Neural cell (in vitro differentiated cells): ENCODE results near the gene AKR1B15.

Source experiments
- EP300 ChIP-seq: fragments of 450-650 bp; conservative IDR thresholded peaks from 2 replicates; pipeline ENCODE4 v1.6.1; 2014; ENCODE audit warnings: antibody characterized with exemption, mild to moderate bottlenecking, moderate library complexity; ENCODE audit not compliant: poor library complexity, severe bottlenecking
- EZH2 ChIP-seq: fragments of 200-600, 300-800 bp; shearing (Covaris generic), sonication (generic); IDR thresholded peaks from 2 replicates; pipeline ENCODE4 v1.6.1; 2014; ENCODE audit warnings: antibody characterized with exemption, low read length, borderline replicate concordance, mild to moderate bottlenecking; ENCODE audit not compliant: insufficient read depth, poor library complexity, severe bottlenecking
- MXI1 ChIP-seq: fragments of 450-650 bp; conservative IDR thresholded peaks from 2 replicates; pipeline ENCODE4 v1.6.1; 2014; ENCODE audit warnings: antibody characterized with exemption, mild to moderate bottlenecking; ENCODE audit not compliant: poor library complexity, severe bottlenecking
- POLR2AphosphoS5 ChIP-seq: IDR thresholded peaks from 2 replicates; pipeline ENCODE4 v1.6.1; 2012
- RAD21 ChIP-seq: fragments of 450-650 bp; conservative IDR thresholded peaks from 2 replicates; pipeline ENCODE4 v1.6.1; 2014; ENCODE audit warnings: antibody characterized with exemption, mild to moderate bottlenecking, moderate library complexity
- SMC3 ChIP-seq: fragments of 450-650 bp; conservative IDR thresholded peaks from 2 replicates; pipeline ENCODE4 v1.6.1; 2014; ENCODE audit warnings: antibody characterized with exemption, mild to moderate bottlenecking, moderate library complexity; ENCODE audit not compliant: poor library complexity
- TAF1 ChIP-seq: IDR thresholded peaks from 2 replicates; pipeline ENCODE4 v1.6.1; 2012; ENCODE audit warnings: low read depth
- TF ChIP-seq, protein P1 (sequence below): fragments of 450-650 bp; IDR thresholded peaks from 2 replicates; pipeline ENCODE4 v1.5.1; 2014; ENCODE audit warnings: antibody characterized with exemption, mild to moderate bottlenecking, moderate library complexity; ENCODE audit not compliant: poor library complexity, severe bottlenecking
- TF ChIP-seq, protein P2 (sequence below): IDR thresholded peaks from 2 replicates; pipeline ENCODE4 v1.6.1; 2012; ENCODE audit warnings: borderline replicate concordance

DNA sequence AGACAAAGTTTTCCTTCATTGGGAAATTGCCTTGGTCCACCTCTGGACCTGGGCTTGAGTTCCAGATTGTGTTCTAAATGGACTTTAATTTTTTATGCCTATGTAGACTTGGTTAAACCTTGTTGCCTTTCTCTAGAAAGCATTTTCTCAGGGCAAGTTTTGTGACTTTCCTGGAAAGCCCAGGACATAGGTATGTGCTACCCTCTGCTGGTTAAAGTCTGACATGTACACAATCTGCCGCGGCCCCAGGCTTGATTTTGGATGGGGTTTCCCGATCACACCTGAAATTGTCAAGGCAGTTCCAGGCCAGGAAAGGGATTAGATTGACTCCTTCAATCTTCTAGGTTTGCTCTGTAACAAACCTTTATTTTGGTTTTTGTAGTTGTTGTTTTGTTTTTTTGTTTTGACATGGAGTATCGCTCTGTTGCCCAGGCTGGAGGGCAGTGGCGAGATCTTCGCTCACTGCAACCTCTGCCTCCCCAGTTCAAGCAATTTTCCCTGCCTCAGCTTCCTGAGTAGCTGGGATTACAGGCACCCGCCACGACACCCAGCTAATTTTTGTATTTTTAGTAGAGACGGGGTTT, 35.6 kb upstream of the AKR1B15 start:
- TF ChIP-seq, protein P1, sequence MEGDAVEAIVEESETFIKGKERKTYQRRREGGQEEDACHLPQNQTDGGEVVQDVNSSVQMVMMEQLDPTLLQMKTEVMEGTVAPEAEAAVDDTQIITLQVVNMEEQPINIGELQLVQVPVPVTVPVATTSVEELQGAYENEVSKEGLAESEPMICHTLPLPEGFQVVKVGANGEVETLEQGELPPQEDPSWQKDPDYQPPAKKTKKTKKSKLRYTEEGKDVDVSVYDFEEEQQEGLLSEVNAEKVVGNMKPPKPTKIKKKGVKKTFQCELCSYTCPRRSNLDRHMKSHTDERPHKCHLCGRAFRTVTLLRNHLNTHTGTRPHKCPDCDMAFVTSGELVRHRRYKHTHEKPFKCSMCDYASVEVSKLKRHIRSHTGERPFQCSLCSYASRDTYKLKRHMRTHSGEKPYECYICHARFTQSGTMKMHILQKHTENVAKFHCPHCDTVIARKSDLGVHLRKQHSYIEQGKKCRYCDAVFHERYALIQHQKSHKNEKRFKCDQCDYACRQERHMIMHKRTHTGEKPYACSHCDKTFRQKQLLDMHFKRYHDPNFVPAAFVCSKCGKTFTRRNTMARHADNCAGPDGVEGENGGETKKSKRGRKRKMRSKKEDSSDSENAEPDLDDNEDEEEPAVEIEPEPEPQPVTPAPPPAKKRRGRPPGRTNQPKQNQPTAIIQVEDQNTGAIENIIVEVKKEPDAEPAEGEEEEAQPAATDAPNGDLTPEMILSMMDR = peak; percentile 58
- TF ChIP-seq POLR2AphosphoS5 (no peak), EZH2 (no peak), MXI1 (no peak), EP300 (no peak), TAF1 (no peak), SMC3 (peak; percentile 71), RAD21 (peak; percentile 68)
- TF ChIP-seq, protein P2, sequence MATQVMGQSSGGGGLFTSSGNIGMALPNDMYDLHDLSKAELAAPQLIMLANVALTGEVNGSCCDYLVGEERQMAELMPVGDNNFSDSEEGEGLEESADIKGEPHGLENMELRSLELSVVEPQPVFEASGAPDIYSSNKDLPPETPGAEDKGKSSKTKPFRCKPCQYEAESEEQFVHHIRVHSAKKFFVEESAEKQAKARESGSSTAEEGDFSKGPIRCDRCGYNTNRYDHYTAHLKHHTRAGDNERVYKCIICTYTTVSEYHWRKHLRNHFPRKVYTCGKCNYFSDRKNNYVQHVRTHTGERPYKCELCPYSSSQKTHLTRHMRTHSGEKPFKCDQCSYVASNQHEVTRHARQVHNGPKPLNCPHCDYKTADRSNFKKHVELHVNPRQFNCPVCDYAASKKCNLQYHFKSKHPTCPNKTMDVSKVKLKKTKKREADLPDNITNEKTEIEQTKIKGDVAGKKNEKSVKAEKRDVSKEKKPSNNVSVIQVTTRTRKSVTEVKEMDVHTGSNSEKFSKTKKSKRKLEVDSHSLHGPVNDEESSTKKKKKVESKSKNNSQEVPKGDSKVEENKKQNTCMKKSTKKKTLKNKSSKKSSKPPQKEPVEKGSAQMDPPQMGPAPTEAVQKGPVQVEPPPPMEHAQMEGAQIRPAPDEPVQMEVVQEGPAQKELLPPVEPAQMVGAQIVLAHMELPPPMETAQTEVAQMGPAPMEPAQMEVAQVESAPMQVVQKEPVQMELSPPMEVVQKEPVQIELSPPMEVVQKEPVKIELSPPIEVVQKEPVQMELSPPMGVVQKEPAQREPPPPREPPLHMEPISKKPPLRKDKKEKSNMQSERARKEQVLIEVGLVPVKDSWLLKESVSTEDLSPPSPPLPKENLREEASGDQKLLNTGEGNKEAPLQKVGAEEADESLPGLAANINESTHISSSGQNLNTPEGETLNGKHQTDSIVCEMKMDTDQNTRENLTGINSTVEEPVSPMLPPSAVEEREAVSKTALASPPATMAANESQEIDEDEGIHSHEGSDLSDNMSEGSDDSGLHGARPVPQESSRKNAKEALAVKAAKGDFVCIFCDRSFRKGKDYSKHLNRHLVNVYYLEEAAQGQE = no peak
